ENCODE data around the gene TDG.
"Not testable (repeated sequence)": the region's sequence is repeated elsewhere in the genome, so short reads cannot be mapped to it uniquely, and the experiment has no call there.

TDG gene

DNA sequence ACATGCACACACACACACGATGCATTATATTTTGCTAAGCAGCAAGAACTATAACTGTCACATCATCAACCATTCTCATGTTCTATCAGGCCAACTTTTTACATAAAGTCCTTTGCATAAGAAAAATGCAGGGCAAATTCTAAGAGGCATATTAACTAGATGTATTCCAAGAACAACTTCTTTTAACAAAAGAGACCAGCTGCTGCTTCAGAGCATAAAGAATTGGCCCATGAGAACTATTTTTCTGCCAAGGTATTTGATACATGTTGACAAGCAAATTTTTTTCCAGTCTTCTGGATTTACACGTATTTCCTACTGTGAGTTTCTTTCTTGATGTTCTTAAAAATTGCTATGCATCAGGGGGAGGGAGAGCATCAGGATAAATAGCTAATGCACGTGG is 57.1 kb downstream of the TDG start:
- DNase-seq (ENCODE audit: low read depth in 2 of 2): no peak

DNA sequence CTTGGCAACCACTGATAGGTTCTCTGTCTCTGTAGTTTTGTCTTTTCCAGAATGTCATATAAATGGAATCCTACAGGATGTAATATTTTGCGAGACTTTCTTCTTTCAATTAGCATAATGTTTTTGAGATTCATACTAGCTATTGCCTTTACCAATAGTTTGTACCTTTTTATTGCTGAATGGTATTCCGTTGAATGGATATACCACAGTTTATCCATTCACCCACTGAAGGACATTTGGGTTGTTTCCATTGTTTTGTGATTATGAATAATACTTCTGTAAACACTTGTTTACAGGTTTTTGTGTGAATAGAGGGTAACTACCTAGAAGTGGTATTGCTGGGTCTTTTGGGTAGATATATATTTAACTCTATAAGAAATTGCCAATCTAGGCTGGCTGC is 58.0 kb downstream of the TDG start:
- no peak for DNase-seq (ENCODE audit: low read depth in 2 of 2)

DNA sequence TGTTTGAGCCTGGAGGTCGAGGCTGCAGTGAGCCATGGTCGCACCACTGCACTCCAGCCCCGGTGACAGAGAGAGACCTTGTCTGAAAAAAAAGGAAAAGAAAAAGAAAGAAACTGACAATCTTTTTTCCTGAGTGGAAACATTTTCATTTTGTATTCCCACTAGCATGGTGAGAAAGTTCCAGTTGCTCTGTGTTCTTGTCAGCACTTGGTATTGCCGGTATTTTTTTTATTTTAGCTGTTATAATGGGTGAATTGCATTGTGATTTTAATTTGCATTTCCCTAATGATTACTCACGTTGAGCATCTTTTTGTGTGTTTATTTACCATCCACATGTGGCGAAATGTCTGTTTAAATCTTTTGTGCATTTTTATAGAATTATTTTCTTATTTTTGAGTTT is 58.7 kb downstream of the TDG start:
- no peak for DNase-seq (ENCODE audit: low read depth in 2 of 2)

DNA sequence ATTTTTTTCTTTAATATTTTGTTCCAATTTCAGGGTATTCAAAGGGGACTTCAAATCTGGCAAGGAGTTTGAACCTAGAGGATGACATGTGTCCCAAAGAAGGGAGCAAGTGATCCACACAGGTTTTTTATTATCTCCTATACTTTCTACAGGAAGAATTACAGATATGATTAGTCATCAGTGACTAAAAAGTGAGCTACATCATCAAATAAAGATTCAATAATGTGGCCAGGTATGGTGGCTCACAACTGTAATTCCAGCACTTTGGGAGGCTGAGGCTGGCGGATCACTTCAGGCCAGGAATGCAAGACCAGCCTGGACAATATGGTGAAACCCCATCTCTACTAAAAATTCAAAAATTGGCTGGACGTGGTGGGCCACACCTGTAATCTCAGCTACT is 60.1 kb downstream of the TDG start:
- DNase-seq (ENCODE audit: low read depth in 2 of 2): no peak

DNA sequence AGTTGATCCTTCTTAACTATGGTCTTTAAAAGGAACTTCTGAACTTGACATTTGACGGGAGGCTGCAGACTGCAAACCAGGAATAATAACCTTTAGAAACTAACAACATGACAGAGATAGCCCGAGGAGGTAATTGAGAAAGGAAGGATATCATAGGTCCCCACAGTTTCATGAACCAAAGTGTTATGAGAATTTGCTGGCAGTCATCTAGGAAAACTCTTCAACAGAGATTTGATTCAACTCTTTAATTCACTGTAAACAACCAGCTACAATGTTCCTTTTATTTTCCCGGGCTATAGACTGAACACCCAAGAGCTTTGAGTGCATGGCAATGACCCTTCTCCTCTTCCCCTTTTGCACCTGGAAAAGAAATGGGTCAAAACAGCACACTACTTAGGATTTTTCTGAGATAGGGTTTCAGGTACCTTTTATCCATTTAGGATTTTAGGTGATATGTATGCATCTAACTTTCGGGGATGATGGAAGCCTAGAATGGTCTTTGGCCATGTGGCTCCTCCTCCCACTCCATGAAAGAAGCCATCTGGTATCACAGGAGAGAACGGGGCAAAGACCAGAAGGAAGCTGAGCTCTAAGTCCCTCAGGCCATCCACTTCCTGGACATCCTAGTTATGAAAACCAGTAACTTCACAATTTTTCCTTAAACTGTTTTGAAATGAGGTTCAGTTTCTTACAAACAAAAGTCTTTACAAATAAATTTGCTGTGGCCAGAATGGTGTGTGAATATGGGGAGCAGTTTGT is 61.3 kb downstream of the TDG start:
- DNase-seq (ENCODE audit: low read depth in 2 of 2): no peak

DNA sequence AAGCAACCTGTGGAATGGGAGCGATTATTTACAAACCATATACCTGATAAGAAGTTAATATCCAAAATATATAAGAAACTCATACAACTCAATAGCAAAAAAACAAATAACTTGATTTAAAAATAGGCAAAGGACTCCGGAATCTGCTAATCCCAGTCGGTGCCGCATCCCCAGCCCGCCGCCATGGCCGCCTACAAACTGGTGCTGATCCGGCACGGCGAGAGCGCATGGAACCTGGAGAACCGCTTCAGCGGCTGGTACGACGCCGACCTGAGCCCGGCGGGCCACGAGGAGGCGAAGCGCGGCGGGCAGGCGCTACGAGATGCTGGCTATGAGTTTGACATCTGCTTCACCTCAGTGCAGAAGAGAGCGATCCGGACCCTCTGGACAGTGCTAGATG is 64.9 kb downstream of the TDG start:
- DNase-seq (ENCODE audit: low read depth in 2 of 2): not testable (repeated sequence)

DNA sequence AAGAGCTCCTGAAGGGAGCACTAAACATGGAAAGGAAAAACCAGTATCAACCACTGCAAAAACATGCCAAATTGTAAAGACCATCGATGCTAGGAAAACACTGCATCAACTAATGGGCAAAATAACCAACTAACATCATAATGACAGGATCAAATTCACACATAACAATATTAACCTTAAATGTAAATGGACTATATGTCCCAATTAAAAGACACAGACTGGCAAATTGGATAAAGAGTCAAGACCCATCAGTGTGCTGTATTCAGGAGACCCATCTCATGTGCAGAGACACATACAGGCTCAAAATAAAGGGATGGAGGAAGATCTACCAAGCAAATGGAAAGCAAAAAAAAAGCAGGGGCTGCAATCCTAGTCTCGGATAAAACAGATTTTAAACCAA is 70.5 kb downstream of the TDG start:
- not testable (repeated sequence) for DNase-seq (ENCODE audit: low read depth in 2 of 2)
